GM10248 (cell line): ENCODE measurements around the gene ZNF740.
A peak's percentile ranks its signal among the peaks of the same experiment; 100 is the strongest.

Experiments used
- CTCF ChIA-PET: fragments of 300-600 bp; sonication (Branson Sonifier 250); formaldehyde crosslinking; extraction: SDS; loops from one replicate; lab custom pipeline; 2021; ENCODE audit warnings: antibody characterized with exemption; lab: Yijun Ruan, JAX
- POLR2A ChIA-PET: fragments of 350-650 bp; sonication (Branson Sonifier 250); formaldehyde crosslinking; extraction: SDS; loops from one replicate; lab custom pipeline; 2020; ENCODE audit warnings: antibody characterized with exemption; lab: Yijun Ruan, JAX
- DNase-seq: peaks from one replicate; pipeline ENCODE4 v3.0.0; 2012; ENCODE audit errors: extremely low spot score
- TF ChIP-seq, protein P1 (sequence below): IDR thresholded peaks from 2 replicates; pipeline ENCODE4 v1.5.1; 2012; ENCODE audit warnings: mild to moderate bottlenecking, low read depth; ENCODE audit errors: extremely low read depth, missing control alignments, control extremely low read depth

ZNF740 gene

GRCh38 chr12:53231671-53231920, 51.1 kb downstream of the ZNF740 start:
- POLR2A ChIA-PET = no interaction called here

GRCh38 chr12:53231921-53232645, 51.6 kb downstream of the ZNF740 start, which contains the start of gene RARG:
Gene RARG, minus strand, starts transcription at chr12:53232209. Its CDS starts 4,664 bp downstream, at chr12:53227545.
- peak; percentile 63 for DNase-seq
- POLR2A ChIA-PET = no interaction called here
- CTCF ChIA-PET = interaction anchor here (1.4 kb wide), 1 partner anchor 14 kb away, joined by 3 read pairs; no protein-coding TSS in a partner anchor
- TF ChIP-seq, protein P1, sequence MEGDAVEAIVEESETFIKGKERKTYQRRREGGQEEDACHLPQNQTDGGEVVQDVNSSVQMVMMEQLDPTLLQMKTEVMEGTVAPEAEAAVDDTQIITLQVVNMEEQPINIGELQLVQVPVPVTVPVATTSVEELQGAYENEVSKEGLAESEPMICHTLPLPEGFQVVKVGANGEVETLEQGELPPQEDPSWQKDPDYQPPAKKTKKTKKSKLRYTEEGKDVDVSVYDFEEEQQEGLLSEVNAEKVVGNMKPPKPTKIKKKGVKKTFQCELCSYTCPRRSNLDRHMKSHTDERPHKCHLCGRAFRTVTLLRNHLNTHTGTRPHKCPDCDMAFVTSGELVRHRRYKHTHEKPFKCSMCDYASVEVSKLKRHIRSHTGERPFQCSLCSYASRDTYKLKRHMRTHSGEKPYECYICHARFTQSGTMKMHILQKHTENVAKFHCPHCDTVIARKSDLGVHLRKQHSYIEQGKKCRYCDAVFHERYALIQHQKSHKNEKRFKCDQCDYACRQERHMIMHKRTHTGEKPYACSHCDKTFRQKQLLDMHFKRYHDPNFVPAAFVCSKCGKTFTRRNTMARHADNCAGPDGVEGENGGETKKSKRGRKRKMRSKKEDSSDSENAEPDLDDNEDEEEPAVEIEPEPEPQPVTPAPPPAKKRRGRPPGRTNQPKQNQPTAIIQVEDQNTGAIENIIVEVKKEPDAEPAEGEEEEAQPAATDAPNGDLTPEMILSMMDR = peak; percentile 19

More at GRCh38 chr12:53231671-53231920, 51.1 kb downstream of the ZNF740 start:
- CTCF ChIA-PET = no interaction called here
- no peak for DNase-seq
- TF ChIP-seq, protein P1 = no peak

DNA sequence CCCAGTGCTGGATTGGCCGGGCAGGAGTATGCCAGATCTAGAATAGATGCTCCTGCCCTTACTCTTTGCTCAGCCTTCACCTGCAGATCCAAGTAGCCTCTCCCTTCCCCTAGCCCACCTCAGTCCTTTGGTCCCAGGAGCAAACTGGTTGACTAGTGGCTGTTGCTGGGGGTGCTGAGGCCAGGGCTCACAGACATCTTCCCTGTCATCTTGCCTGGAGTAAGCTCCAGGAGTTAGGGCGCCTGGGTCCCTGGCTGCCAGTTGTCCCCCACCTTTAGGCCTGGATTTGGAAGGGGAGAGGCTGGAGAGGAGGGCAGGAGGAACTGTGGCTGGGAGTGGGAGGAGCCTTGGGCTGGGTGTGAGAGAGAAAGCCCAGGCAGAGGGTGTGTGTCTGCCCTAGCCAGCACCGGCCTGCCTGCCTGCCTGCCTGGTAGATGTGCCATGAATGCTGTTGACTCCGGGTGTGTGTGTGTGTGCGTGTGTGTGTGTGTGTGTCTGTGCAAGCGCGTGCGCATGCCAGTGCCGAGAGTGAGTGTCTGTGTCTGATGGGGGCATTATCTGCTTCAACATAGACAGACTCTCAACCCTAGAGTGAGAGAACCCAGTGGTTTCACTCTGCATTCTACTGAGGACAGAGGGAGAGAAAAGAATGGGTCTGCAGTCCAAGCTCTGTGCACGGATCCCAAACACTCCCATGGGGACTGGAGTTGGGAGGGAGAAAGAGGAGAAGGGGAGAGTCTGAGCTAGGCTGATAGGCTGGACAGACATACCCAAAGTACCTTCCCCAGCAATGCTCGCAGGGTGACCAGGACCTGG, 52.3 kb downstream of the ZNF740 start:
- DNase-seq = peak; percentile 54
- POLR2A ChIA-PET = no interaction called here
- TF ChIP-seq, protein P1 = no peak
- CTCF ChIA-PET = interaction anchor here (0.7 to 2.1 kb wide), 4 partner anchors 9 to 73 kb away, joined by 3 to 8 read pairs (median 4); a partner anchor contains a TSS

- ChIA-PET POLR2A (no interaction called here), CTCF (interaction anchor here (0.9 to 2.1 kb wide), 4 partner anchors 15 to 74 kb away, joined by 3 to 8 read pairs (median 4); no protein-coding TSS in a partner anchor)
- TF ChIP-seq, protein P1 = no peak
- no peak for DNase-seq
Observed at GRCh38 chr12:53233671-53234121, 53.2 kb downstream of the ZNF740 start.

GRCh38 chr12:53234271-53234914, 53.9 kb downstream of the ZNF740 start:
- ChIA-PET POLR2A (no interaction called here), CTCF (interaction anchor here (0.9 to 2.1 kb wide), 2 partner anchors 20 to 38 kb away, joined by 3 to 8 read pairs; no protein-coding TSS in a partner anchor)
- TF ChIP-seq, protein P1 = no peak
- DNase-seq = no peak

GRCh38 chr12:53235164-53235563, 54.6 kb downstream of the ZNF740 start:
- CTCF ChIA-PET = interaction anchor here (0.8 to 2.9 kb wide), 2 partner anchors 16 to 21 kb away, joined by 3 to 8 read pairs; no protein-coding TSS in a partner anchor
- no peak for DNase-seq
- POLR2A ChIA-PET = no interaction called here
- TF ChIP-seq, protein P1 = no peak
